A673 (cell line): ENCODE results near the gene PDE10A.

Source experiments
- CTCF ChIP-seq: fragments of 300-800, 200-600 bp; sonication (generic); conservative IDR thresholded peaks from 2 replicates; pipeline ENCODE4 v1.5.1; 2017; ENCODE audit warnings: low read depth, mild to moderate bottlenecking, antibody characterized with exemption, low read length, moderate library complexity, mixed read lengths
- EZH2 ChIP-seq: fragments of 200-600 bp; sonication (generic); IDR thresholded peaks from 2 replicates; pipeline ENCODE4 v1.6.1; 2017; ENCODE audit warnings: borderline replicate concordance, low read depth, mild to moderate bottlenecking, mixed read lengths, antibody characterized with exemption, low read length; ENCODE audit not compliant: poor library complexity, severe bottlenecking

DNA sequence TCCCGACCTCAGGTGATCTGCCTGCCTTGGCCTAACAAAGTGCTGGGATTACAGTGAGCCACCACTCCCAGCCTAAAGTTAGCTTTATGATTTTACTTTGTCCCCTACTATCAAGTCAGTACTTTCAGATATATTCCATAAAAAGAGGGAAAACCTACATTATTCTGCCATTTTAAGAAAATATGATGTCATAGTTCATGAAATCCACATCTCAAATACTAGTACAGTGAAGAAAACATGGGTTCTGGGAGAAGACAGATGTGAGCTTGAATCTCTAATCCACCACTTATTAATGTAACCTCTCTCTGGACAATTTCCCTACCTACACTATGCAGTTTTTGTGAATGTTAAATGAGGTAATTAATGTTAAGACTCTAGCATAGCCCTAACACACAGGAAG lies 74.5 kb downstream of the PDE10A start:
- TF ChIP-seq CTCF (no peak), EZH2 (no peak)
